ENCODE data around the gene PRDM16. TPM values are rescaled to one million over a fixed set of nuclear protein-coding genes. Genes with fewer than 3 reads are reported as not detected.

PRDM16 gene
- total RNA-seq, 4 donors from 2014 or later, result 0.26 to 7.7 (median 0.35) TPM; not detected in 1

DNA sequence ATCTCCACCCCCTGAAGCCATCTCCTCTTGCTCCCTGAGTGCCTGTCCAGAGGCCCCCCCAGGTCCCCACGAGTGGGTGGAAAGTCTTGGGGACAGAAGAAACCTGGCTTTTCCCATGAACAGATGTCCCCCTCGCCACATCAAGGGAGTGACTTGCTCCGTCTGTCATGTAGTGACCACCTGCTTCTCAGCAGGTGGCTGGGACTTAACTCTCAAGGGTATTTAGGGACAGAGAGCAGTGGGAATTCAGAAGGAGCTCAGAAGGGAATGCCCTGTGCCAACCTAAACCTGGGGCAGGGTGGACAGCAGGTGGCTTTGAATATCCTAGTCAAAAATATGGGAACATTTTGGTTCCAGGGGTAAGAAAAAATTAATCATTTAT, 139.8 kb downstream of the PRDM16 start:
- H3K4me1 ChIP-seq, result no peaks in the 10 kb centered on the region

DNA sequence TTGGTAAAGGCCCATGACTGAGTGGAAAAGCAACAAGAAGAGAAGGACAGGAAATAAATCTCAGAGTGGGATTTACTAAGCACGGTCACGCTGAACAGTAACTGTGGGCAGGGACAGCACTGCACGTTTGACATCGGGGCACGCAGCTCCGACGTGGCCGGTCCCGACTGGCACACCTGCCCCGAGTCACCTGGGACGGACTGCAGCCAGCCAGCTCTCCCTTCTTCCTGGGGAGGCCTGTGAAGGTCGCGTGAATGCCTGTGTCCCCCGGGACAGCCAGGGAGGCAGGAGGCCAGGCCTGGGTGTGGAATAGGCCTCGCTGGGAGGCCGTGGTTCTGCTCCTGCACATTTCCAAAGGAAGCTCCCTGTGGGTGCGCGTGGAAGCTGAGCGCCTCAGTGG, 140.2 kb downstream of the PRDM16 start:
- no peaks in the 10 kb centered on the region for H3K4me1 ChIP-seq
- H3K27ac ChIP-seq, result no peak overlapping the region
- H3K4me3 ChIP-seq, result no peak overlapping the region
- H3K9me3 ChIP-seq, result no peaks in the 10 kb centered on the region
- DNase-seq, result no peak
- no peaks in the 10 kb centered on the region for H3K36me3 ChIP-seq
- TF ChIP-seq POLR2A (IDR thresholded peaks at IDR 0.05), result no peak
- TF ChIP-seq, protein P1, sequence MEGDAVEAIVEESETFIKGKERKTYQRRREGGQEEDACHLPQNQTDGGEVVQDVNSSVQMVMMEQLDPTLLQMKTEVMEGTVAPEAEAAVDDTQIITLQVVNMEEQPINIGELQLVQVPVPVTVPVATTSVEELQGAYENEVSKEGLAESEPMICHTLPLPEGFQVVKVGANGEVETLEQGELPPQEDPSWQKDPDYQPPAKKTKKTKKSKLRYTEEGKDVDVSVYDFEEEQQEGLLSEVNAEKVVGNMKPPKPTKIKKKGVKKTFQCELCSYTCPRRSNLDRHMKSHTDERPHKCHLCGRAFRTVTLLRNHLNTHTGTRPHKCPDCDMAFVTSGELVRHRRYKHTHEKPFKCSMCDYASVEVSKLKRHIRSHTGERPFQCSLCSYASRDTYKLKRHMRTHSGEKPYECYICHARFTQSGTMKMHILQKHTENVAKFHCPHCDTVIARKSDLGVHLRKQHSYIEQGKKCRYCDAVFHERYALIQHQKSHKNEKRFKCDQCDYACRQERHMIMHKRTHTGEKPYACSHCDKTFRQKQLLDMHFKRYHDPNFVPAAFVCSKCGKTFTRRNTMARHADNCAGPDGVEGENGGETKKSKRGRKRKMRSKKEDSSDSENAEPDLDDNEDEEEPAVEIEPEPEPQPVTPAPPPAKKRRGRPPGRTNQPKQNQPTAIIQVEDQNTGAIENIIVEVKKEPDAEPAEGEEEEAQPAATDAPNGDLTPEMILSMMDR (IDR thresholded peaks at IDR 0.05), result no peak
- H3K27me3 ChIP-seq, result no peaks in the 10 kb centered on the region
- intact Hi-C loops (cut with DNase I; ENCODE audit: low total_unique reads), result no loop called here

More for the DNA sequence above, 139.8 kb downstream of the PRDM16 start:
- Histone ChIP-seq H3K4me3 (no peak overlapping the region), H3K27ac (no peak overlapping the region), H3K9me3 (no peaks in the 10 kb centered on the region), H3K27me3 (no peaks in the 10 kb centered on the region), H3K36me3 (no peaks in the 10 kb centered on the region)
- intact Hi-C loops (cut with DNase I; ENCODE audit: low total_unique reads), result no loop called here
- DNase-seq, result no peak
- TF ChIP-seq, protein P1 (IDR thresholded peaks at IDR 0.05), result no peak
- TF ChIP-seq POLR2A (IDR thresholded peaks at IDR 0.05), result no peak

DNA sequence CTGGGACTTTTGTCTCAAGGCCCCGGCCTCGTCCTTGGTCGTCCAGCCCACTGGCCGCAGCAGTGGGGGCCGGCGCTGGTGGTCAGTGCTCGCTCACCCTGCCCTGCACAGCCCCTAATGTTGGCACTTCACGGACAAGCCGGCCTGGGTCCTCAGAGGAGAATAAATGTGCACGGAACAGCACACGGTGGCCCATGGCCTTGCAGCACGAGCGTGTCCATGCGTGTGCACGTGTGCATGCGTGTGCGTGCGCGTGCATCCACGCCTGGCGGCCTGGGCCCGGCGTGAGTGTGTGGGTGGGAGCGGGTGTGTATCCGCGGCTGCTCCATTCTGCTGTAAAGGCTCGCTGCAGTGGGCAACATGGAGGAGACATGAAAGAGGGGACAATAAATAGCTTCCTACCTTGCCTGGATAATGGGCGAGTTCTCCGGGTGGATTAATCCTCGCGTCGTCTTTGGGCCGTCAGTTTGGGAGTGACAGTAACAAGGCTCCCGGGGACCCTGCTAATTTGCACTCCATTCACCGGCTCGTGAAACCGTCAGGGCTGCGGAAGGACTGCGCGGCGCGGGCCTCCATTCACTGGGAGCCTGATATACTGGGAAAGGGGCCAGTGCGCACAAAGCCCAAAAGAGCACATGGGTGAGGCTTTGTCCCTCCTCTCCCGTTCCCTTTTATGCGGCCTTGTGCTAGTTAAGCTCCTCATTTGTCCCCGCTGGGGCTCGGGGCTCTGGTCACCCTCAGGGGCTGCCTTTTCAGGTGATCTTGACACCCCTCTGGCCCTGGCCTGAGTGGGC, 142.8 kb downstream of the PRDM16 start:
- Histone ChIP-seq H3K27me3 (no peaks in the 10 kb centered on the region), H3K4me1 (no peaks in the 10 kb centered on the region)
- intact Hi-C loops (cut with DNase I; ENCODE audit: low total_unique reads), result no loop called here

DNA sequence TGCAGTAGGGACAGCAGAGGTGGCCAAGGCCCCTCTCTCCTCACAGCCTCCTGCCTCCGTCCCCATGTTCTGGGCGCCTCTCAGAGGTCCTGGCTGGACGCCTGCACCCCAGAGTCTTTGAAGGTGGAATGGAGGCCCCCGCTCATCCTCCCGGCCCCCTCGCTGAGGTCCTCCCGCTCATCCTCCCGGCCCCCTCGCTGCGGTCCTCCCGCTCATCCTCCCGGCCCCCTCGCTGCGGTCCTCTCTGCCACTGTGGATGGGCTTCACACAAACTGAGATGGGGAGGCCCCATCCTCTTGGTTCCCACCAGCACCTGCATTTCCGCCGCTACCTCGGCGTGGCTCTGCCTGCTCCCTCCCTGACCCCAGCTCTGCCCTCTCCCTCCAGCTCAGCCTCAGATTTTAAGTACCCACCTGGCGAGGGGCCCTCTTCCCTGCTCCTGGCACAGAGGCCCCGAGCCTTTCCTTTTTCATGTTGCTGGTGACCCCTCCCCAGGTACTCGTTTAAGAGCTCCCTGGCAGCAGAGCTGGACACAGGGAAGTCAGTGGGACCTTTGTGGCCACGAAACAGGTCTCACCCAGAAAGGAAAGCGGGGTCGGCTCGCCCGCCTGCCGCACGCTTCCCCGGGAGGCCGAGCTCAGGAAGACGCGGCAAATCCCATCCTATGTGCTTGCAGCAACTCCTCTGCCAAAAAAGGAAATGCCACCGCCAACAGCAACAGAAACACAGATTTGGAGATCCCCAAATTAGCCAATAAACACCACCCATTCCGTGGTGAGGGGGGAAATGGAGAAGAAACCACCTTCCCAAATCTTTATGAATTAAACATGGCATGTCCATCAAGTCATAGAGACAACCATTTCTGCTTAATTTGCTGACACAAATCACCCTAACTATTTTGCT, 143.7 kb downstream of the PRDM16 start:
- H3K27ac ChIP-seq, result no peak overlapping the region
- H3K9me3 ChIP-seq, result no peaks in the 10 kb centered on the region
- DNase-seq, result no peak
- no peak overlapping the region for H3K4me3 ChIP-seq
- no peak for TF ChIP-seq POLR2A (IDR thresholded peaks at IDR 0.05)
- TF ChIP-seq, protein P1 (IDR thresholded peaks at IDR 0.05), result no peak
- H3K27me3 ChIP-seq, result no peaks in the 10 kb centered on the region
- peaks cover 0 to under 1% of the 10 kb centered on the region in 2 donors for H3K4me1 ChIP-seq
- intact Hi-C loops (cut with DNase I; ENCODE audit: low total_unique reads), result no loop called here
- no peaks in the 10 kb centered on the region for H3K36me3 ChIP-seq

More for the DNA sequence above, 142.8 kb downstream of the PRDM16 start:
- Histone ChIP-seq H3K36me3 (no peaks in the 10 kb centered on the region), H3K4me3 (no peak overlapping the region), H3K27ac (no peak overlapping the region), H3K9me3 (no peaks in the 10 kb centered on the region)
- no peak for DNase-seq
- TF ChIP-seq, protein P1 (IDR thresholded peaks at IDR 0.05), result no peak
- TF ChIP-seq POLR2A (IDR thresholded peaks at IDR 0.05), result no peak

DNA sequence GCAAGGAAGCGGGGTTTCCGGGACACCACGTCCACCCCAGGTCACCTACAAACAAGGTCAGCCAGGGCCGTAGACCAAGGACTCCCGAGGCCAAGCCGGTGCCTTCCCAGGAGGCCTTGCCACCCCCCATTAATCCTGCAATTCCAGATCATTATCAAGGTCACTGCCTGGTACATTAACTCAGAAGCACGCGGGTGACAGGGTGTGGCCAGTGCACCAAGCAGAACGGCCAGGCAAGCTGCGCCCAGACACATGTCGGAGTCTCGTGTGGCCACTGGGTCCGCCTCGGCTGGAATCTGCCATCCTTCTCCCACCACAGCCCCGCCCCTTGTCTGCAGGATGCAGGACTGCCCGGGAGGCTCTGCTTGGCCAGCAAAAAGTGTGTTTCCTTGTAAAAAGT, 144.7 kb downstream of the PRDM16 start:
- H3K27ac ChIP-seq, result no peak overlapping the region
- intact Hi-C loops (cut with DNase I; ENCODE audit: low total_unique reads), result no loop called here
- TF ChIP-seq, protein P1 (IDR thresholded peaks at IDR 0.05), result no peak
- TF ChIP-seq POLR2A (IDR thresholded peaks at IDR 0.05), result no peak

More for the DNA sequence above, 144.7 kb downstream of the PRDM16 start:
- Histone ChIP-seq H3K4me3 (no peak overlapping the region), H3K27me3 (no peaks in the 10 kb centered on the region), H3K4me1 (peaks cover 0 to 11% of the 10 kb centered on the region in 2 donors), H3K9me3 (no peaks in the 10 kb centered on the region), H3K36me3 (no peaks in the 10 kb centered on the region)
- no peak for DNase-seq

Measured in uterus (tissue), 4 donors.